Heart left ventricle (tissue), 13 donors: Measurements from ENCODE around the gene ARHGEF28.

Source experiments
- POLR2A ChIP-seq, 2 donors: fragments of 450-650 bp; IDR thresholded peaks; one replicate each; pipeline ENCODE4 v1.6.1; 2017; ENCODE audit warnings: antibody characterized with exemption in 2 of 2, mild to moderate bottlenecking in 2 of 2, moderate library complexity in 2 of 2
- TF ChIP-seq, protein P1 (sequence below), 12 donors: fragments of 200-600 bp; sonication (generic) in 4 of 12; IDR thresholded peaks; one replicate each; pipeline versions ENCODE4 v1.5.0 to v1.8.0; 2018 to 2022; ENCODE audit warnings: antibody characterized with exemption in 12 of 12, mild to moderate bottlenecking in 5 of 12
- donor health status: ischemic (EF 13 %, LVEDD 7.1; RV severe dilation, severe dysfunction).
- donor health status: DM: no; HTN: yes; CAD: no.
- donor health status: DM: no; HTN: no; CAD: no.
- donor health status: ischemic (EF 25% LVEDD 6.9; RV normal size, moderate dysfunction).
- donor health status: ischemic (EF 25% LVEDD 5.7; RV mildly dilated, moderate dysfunction).
- donor health status: ischemic (EF 35%, LVEDD 5.7; RV mildly dilated, moderate dysfunction).
- donor health status: nonischemic (EF 11% LVEDD 7.7; RV severe dilation, severe dysfunction).
- donor health status: DM: yes; HTN: yes; CAD: no.
- donor health status: PGD.
- donor health status: ischemic (EF 29% LVEDD 5.4; RV normal size, mild dysfunction).
- donor health status: nonischemic (EF 23%, LVEDD 6.1; RV moderate dilation, normal function).

DNA sequence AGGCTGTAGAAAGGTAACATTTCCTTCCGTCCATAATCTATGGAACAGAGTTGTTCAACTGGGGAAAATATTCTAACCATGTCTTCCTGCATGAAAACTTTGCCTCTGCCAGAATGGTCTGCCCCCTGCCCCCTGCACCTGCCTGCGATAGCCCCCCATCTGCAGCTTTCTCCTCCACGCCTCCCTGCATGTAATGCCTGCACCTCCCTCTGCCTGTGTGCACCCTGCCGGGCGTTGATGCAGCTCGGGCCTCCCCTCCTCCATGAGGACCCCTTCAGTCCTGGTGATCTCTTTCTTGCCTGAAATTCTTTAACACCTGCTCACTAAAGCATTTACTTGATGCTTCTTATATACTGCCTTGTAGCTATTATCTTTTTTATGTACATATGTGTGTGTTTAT, 266.2 kb downstream of the ARHGEF28 start:
- TF ChIP-seq, protein P1, sequence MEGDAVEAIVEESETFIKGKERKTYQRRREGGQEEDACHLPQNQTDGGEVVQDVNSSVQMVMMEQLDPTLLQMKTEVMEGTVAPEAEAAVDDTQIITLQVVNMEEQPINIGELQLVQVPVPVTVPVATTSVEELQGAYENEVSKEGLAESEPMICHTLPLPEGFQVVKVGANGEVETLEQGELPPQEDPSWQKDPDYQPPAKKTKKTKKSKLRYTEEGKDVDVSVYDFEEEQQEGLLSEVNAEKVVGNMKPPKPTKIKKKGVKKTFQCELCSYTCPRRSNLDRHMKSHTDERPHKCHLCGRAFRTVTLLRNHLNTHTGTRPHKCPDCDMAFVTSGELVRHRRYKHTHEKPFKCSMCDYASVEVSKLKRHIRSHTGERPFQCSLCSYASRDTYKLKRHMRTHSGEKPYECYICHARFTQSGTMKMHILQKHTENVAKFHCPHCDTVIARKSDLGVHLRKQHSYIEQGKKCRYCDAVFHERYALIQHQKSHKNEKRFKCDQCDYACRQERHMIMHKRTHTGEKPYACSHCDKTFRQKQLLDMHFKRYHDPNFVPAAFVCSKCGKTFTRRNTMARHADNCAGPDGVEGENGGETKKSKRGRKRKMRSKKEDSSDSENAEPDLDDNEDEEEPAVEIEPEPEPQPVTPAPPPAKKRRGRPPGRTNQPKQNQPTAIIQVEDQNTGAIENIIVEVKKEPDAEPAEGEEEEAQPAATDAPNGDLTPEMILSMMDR (IDR thresholded peaks at IDR 0.05) = no peak
- no peak for TF ChIP-seq POLR2A (IDR thresholded peaks at IDR 0.05)
